Raji (cell line): ENCODE measurements around the gene TJP2.

Source experiments
- POLR2A ChIP-seq: IDR thresholded peaks from 2 replicates; pipeline ENCODE4 v1.6.1; 2011; ENCODE audit warnings: low read depth, low read length, control low read depth; ENCODE audit not compliant: insufficient read depth

Gene TJP2

DNA sequence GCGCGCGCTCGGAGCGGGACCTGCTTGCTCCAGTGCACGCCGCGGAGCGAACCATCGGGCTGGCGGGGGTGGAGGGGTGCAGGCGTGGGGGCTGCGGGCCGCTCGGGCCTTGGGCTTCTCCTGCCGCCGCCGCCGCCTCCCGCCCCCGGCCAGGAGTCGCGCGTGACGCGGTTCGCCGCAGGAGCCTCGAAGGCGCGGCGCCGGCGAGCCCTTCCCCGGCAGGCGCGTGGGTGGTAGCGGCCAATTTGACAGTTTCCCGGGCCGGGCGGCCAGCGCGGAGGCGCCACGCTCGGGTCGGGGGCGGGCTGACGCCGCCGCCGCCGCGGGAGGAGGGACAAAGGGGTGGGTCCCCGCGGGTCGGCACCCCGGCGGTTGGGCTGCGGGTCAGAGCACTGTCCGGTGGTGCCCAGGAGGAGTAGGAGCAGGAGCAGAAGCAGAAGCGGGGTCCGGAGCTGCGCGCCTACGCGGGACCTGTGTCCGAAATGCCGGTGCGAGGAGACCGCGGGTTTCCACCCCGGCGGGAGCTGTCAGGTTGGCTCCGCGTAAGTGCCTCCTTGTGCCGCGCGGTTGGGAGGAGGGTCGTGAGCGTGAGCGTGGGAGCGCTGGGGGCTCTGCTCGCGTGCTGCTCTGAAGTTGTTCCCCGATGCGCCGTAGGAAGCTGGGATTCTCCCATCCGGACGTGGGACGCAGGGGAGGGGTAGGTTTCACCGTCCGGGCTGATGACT lies at the start of gene TJP2:
TJP2 (plus strand) TSS at position 387 of the 725 bp plus-strand sequence; CDS start at position 483, 96 bp downstream.
- TF ChIP-seq POLR2A, result peak; percentile 66

- no peak for TF ChIP-seq POLR2A
Measured at GRCh38 chr9:69130456-69131441, 43.3 kb upstream of the TJP2 start.

GRCh38 chr9:69131682-69132081 lies 42.4 kb upstream of the TJP2 start:
- no peak for TF ChIP-seq POLR2A

DNA sequence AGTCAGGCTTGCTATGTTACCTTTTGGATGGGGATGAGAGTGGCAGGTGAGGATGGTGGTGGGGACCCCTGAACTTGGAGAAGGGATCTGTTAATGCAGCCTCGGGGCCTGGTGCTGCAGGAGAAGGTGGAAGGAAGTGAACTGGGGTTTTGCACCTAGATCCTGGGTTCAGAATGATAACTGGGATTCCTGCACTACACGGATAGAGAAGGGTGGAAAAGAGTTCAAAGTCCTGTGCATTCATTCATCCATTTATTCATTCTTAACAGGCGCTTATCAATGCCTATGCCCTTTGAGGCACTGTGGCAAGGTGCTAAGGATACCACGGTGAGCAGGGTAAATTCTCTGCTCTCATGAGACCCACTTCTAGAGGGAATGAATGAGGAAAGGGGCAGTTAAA lies 41.7 kb upstream of the TJP2 start:
- no peak for TF ChIP-seq POLR2A

DNA sequence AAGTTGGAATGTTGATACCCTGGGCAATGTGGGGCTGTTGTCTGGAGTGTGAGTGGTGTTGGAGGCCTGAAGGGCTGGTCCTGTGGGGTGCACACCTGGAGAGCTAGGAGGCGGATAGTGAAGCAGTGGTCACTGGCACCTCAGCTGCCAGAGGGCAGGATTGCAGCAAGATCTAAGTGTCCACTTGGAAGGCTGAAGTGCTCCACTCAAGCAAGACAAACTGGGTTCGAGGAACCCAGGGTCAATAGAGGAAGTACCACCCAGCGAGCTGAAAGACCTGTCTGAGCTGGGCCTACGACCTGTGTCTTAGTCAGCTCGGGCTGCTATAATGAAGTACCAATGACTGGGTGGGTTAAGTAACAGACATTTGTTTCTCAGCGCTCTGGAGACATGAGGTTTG lies 39.7 kb upstream of the TJP2 start:
- TF ChIP-seq POLR2A, result no peak

DNA sequence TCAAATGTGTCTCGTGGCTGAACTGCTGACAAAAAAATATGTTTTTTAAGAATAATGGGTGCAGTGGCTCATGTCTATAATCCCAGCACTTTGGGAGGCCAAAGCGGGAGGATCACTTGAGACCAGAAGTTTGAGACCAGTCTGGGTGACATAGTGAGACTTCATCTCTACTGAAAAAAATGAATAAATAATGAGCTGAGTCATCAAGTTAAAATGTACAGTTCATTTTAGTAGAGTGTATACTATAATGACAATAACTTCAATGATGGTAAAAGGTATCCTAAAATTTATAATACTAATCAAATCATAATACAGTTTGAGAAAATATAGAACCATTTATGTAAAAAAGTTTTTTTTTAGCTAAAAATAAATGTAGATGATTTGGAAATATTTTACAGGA lies 37.9 kb upstream of the TJP2 start:
- no peak for TF ChIP-seq POLR2A

DNA sequence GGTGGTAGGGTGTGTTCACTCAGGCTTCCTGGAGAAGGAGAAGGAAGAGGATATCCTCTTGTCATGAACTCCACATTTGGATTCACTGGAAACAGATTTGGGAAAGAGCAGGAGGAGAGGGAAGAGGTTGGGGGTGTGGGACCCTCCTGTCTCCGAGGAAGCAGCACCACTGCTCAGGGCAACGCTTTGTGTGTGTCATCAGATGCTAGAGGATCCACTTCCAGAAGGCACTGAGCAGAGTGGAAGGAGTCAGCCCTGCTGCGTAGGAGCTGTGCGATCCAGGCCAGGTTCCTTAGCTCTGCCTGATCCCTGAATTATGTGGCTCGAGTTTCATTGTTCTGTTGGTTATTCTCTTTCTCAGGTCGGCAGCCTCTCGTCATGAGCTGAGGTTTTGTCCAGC lies 37.3 kb upstream of the TJP2 start:
- no peak for TF ChIP-seq POLR2A

GRCh38 chr9:69137311-69137710 lies 36.8 kb upstream of the TJP2 start:
- TF ChIP-seq POLR2A, result no peak

DNA sequence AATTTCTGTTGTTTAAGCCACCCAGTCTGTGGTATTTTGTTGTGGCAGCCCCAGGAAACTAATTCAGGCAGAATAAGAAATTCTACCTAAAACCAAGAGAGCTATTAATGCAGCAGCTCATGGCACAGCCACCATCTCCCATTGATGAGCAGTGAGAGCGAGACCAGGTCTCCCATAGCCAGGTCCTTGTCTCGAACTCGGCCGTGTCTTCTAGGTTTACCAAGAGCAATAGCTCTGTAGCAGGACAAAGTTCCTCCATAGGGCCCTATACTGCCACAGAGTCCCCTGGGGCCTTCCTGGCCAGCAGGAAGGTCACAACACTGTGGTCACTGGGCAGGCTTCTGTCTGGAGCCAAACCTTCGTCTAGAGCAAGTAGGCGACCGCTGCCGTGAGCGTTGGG lies 34.5 kb upstream of the TJP2 start:
- no peak for TF ChIP-seq POLR2A

GRCh38 chr9:69140123-69140735 lies 33.8 kb upstream of the TJP2 start:
- TF ChIP-seq POLR2A, result no peak

DNA sequence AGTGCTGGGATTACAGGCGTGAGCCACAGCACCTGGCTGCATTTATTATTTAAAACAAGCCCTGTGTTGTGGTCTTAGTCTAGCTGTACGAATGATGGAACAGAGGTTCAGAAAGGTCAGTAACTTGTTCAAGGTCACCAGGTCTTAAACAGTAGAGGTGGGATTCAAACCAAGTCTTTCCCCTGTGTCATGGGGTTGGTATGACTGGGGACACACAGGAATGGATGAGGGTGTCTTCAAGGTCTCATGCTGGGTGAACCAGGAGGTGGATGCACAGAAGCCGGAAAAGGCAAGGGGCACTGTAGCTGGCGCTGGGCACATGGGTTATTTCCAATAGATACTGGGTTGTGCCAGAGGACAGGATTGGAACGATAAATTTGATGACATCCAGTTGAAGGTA lies 32.2 kb upstream of the TJP2 start:
- no peak for TF ChIP-seq POLR2A

DNA sequence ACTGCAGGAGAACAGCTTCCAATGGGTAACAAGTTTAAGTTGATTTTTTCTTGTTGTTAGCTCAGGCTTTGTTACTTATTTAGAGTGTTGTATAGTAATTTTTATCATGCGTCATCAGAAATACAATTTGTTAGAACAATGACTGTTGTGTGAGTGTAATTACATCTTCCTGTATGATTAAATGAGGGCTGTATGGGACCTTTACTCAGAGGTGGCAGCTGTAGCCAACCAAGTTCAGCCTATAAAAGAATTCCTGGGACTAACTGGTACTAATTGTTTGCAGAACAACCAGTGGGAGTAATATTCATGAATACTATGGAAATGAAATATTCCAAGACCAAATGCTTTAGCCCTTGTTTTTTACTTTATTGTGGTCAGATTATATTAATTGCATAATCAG lies 30.8 kb upstream of the TJP2 start:
- no peak for TF ChIP-seq POLR2A

DNA sequence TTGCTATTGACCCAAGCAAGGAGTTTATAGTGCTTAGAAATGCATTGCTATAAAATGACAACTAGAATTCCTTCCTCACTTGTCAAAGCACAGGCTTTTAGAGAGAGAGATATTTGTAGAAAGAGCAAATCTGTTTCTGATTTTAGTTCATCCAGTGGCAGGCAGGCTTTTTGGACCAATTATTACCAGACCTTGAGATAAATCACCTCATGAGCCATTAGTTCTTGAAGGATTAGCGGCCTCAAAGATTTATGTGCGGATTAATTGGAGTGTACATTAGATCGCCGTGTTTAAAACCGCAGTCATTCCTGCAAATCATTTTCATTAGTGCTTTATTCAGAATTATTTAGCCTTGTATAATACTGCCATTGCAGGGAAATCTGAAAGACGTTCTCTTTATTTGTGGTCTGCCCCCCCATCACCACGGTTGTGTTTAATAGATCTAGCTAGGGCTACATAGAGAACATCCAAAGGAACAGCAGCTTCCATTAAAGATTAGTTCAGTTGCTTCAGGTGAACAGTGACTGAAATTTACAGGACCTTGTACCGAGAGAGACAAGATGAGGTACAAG lies 28.8 kb upstream of the TJP2 start:
- no peak for TF ChIP-seq POLR2A

DNA sequence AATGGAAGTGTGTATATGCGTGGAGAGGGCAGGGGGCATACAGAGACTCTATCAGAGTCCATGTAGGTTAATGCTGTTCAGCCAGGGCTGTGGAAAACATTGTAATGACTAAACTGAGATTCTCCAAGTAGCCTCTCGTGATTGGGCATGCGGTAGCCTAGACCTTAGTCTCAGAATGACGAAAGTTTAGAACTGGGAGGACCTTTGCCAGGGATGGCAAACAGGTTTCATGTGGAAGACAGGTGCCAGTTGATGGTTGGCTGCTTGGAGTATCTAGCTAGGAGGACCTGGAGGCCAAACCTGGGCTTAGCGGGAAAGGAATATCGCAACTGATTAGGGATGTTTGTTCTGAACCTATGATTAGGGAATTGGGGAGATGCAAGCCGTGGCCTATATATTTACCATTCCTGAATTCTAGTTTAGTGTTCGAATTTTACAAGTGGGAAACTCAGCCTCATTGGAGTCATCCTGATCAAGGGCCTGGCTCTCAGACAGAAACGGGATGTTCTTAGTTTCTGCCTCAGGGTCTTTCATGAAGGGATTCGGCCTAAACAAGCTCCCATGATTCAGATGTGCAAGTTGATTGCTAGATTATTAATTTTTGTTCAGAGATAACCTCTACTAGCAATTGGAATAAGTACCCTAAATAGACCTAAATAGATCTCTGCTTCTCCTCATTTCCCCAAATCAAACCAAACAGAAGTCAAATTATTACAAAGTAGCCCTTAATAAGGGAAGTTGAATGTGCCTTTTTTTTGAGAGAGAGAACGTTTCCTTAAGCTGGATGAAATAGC lies 26.8 kb upstream of the TJP2 start:
- no peak for TF ChIP-seq POLR2A
